HepG2 (cell line): ENCODE measurements around the gene SPHK1. TPM values are rescaled to one million over a fixed set of nuclear protein-coding genes. Genes with fewer than 3 reads are reported as not detected.
A peak's percentile ranks its signal among the peaks of the same experiment; 100 is the strongest.

Experiments
- ATAC-seq: fragments of 200-7000 bp; cut with Tn5 transposase; 3 replicates; pipeline ENCODE4 v1.9.1; 2020; ENCODE audit warnings: mild to moderate bottlenecking, moderate library complexity
- BruUV-seq: library from RNA; stranded (reverse); fragments of 400-500 nt; replicated peaks from 2 replicates; lab custom pipeline; 2021; lab: Mats Ljungman, UMichigan
- CTCF ChIA-PET: fragments of 300-600 bp; formaldehyde crosslinking; extraction: SDS; loops from one replicate; lab custom pipeline; 2021; ENCODE audit warnings: low total read pairs, inconsistent platforms, low intra/inter-chr PET ratio; lab: Yijun Ruan, JAX
- POLR2A ChIA-PET: fragments of 350-600 bp; sonication (Branson Sonifier 250); formaldehyde crosslinking; loops from one replicate; lab custom pipeline; 2020; ENCODE audit warnings: antibody characterized with exemption, inconsistent platforms; lab: Yijun Ruan, JAX
- DNase-seq: peaks from one replicate; pipeline ENCODE4 v3.0.0-alpha.2; 2015; ENCODE audit warnings: low spot score
- FAIRE-seq: peaks from 3 replicates; lab custom pipeline; 2011; peaks lifted over from hg19 to GRCh38; lab: Jason Lieb, UNC
- H2AFZ ChIP-seq: one replicate; pipeline ENCODE4 v1.6.1; 2011; ENCODE audit warnings: low read length, inconsistent platforms
- H3K27ac ChIP-seq: fragments of 300-600 bp; 3 replicates; pipeline ENCODE4 v1.8.0; 2011; ENCODE audit warnings: mixed run types, mild to moderate bottlenecking, mixed read lengths, low read length, inconsistent platforms; ENCODE audit not compliant: insufficient read depth; ENCODE audit errors: extremely low read length
- H3K27me3 ChIP-seq, 2 experiments: fragments of 200-600 bp in 1 of 2; 2 replicates in 1 of 2; 3 replicates in 1 of 2; pipeline versions ENCODE4 v1.6.0 to v1.8.0; 2011; ENCODE audit warnings: low read length in 2 of 2, mild to moderate bottlenecking in 2 of 2, moderate library complexity in 2 of 2, inconsistent platforms in 1 of 2; ENCODE audit not compliant: insufficient read depth in 2 of 2, control insufficient read depth in 1 of 2
- H3K36me3 ChIP-seq, 2 experiments: fragments of 200-600 bp in 1 of 2; replicated peaks in 1 of 2; 2 replicates in 1 of 2; 3 replicates in 1 of 2; pipeline versions ENCODE4 v1.5.1 to v1.8.0; 2011; ENCODE audit warnings: low read length in 2 of 2, inconsistent platforms in 1 of 2; ENCODE audit not compliant: insufficient read depth in 2 of 2, control insufficient read depth in 1 of 2
- H3K4me1 ChIP-seq: 2 replicates; pipeline ENCODE4 v1.5.1; 2012; ENCODE audit warnings: low read length, inconsistent platforms; ENCODE audit not compliant: insufficient read depth
- H3K4me2 ChIP-seq: 2 replicates; pipeline ENCODE4 v1.6.0; 2011; ENCODE audit warnings: low read depth, low read length, inconsistent platforms
- H3K4me3 ChIP-seq, 3 experiments: fragments of 200-600 bp in 1 of 3; sonication (generic), shearing (Covaris generic) in 1 of 3; replicated peaks in 1 of 3; 2 replicates each; pipeline ENCODE4 v1.5.1; 2011 to 2016; ENCODE audit warnings: low read length in 3 of 3, inconsistent platforms in 2 of 3, low read depth in 2 of 3, mild to moderate bottlenecking in 2 of 3, control low read depth in 1 of 3, mixed read lengths in 1 of 3; ENCODE audit not compliant: insufficient read depth in 1 of 3
- H3K79me2 ChIP-seq: one replicate; pipeline ENCODE4 v1.6.1; 2011; ENCODE audit warnings: low read length, inconsistent platforms; ENCODE audit not compliant: insufficient read depth
- H3K9ac ChIP-seq: 2 replicates; pipeline ENCODE4 v1.6.0; 2011; ENCODE audit warnings: mild to moderate bottlenecking, low read depth, low read length, inconsistent platforms; ENCODE audit not compliant: insufficient read depth
- H3K9me3 ChIP-seq: 2 replicates; pipeline ENCODE4 v1.5.1; 2012; ENCODE audit warnings: mild to moderate bottlenecking, low read length
- H4K20me1 ChIP-seq: 2 replicates; pipeline ENCODE4 v1.6.0; 2011; ENCODE audit warnings: inconsistent platforms, mild to moderate bottlenecking, low read length, moderate library complexity; ENCODE audit not compliant: insufficient read depth
- ARNT ChIP-seq: fragments of 450-650 bp; IDR thresholded peaks from 2 replicates; pipeline ENCODE4 v1.6.1; 2017
- CREB1 ChIP-seq, 2 experiments: fragments of 450-650 bp in 1 of 2; IDR thresholded peaks; 2 replicates each; pipeline ENCODE4 v1.6.1; 2016 to 2017; ENCODE audit warnings: control low read depth in 1 of 2, mild to moderate bottlenecking in 1 of 2, missing compliant biosample characterization in 1 of 2, missing genetic modification characterization in 1 of 2
- GATA4 ChIP-seq: sonication (generic); IDR thresholded peaks from 2 replicates; pipeline ENCODE4 v1.6.1; 2016; ENCODE audit warnings: antibody characterized with exemption, low read depth, borderline replicate concordance
- HNF4G ChIP-seq, 2 experiments: sonication (generic) in 1 of 2; formaldehyde crosslinking in 1 of 2; IDR thresholded peaks; 2 replicates each; pipeline versions ENCODE4 v1.4.0 to v1.6.1; 2011 to 2020; ENCODE audit warnings: borderline replicate concordance in 2 of 2, low read depth in 2 of 2, mild to moderate bottlenecking in 2 of 2, low read length in 1 of 2, missing genetic modification reagents in 1 of 2, moderate library complexity in 1 of 2
- KLF13 ChIP-seq: sonication (generic); formaldehyde crosslinking; IDR thresholded peaks from 2 replicates; pipeline ENCODE4 v1.4.0; 2020; ENCODE audit warnings: mild to moderate bottlenecking, missing genetic modification reagents
- SCMH1 ChIP-seq: sonication (generic); formaldehyde crosslinking; IDR thresholded peaks from 2 replicates; pipeline ENCODE4 v1.9.0; 2021; ENCODE audit warnings: missing genetic modification reagents, mild to moderate bottlenecking, borderline replicate concordance
- ZMYM4 ChIP-seq: sonication (generic); formaldehyde crosslinking; IDR thresholded peaks from 2 replicates; pipeline ENCODE4 v1.8.1; 2023; ENCODE audit warnings: mild to moderate bottlenecking, missing genetic modification reagents
- ZNF281 ChIP-seq: sonication (generic); formaldehyde crosslinking; IDR thresholded peaks from 2 replicates; pipeline ENCODE4 v1.4.0; 2020; ENCODE audit warnings: missing genetic modification reagents, borderline replicate concordance
- ZNF282 ChIP-seq: fragments of 450-650 bp; IDR thresholded peaks from 2 replicates; pipeline ENCODE4 v1.6.1; 2018; ENCODE audit not compliant: partially characterized antibody
- ZNF292 ChIP-seq: sonication (generic); formaldehyde crosslinking; IDR thresholded peaks from 2 replicates; pipeline ENCODE4 v1.8.1; 2022; ENCODE audit warnings: mild to moderate bottlenecking, low read depth, missing genetic modification reagents, borderline replicate concordance
- ZNF468 ChIP-seq: sonication (generic); formaldehyde crosslinking; IDR thresholded peaks from 2 replicates; pipeline ENCODE4 v1.8.0; 2022; ENCODE audit warnings: mild to moderate bottlenecking, moderate library complexity, missing genetic modification reagents
- ZNF567 ChIP-seq: sonication (generic); formaldehyde crosslinking; IDR thresholded peaks from 2 replicates; pipeline ENCODE4 v1.8.1; 2023; ENCODE audit warnings: mild to moderate bottlenecking, missing genetic modification reagents, borderline replicate concordance
- ZNF598 ChIP-seq: sonication (generic); formaldehyde crosslinking; IDR thresholded peaks from 2 replicates; pipeline ENCODE4 v1.5.1; 2020; ENCODE audit warnings: mild to moderate bottlenecking, missing genetic modification reagents, borderline replicate concordance
- ZNF605 ChIP-seq: sonication (generic); formaldehyde crosslinking; IDR thresholded peaks from 2 replicates; pipeline ENCODE4 v1.8.0; 2022; ENCODE audit warnings: mild to moderate bottlenecking, missing genetic modification reagents
- ZNF709 ChIP-seq: sonication (generic); formaldehyde crosslinking; IDR thresholded peaks from 2 replicates; pipeline ENCODE4 v1.5.0; 2020; ENCODE audit warnings: mild to moderate bottlenecking, missing genetic modification reagents
- ZNF782 ChIP-seq: sonication (generic); formaldehyde crosslinking; IDR thresholded peaks from 2 replicates; pipeline ENCODE4 v1.4.0; 2020; ENCODE audit warnings: missing genetic modification reagents, mild to moderate bottlenecking, borderline replicate concordance
- ZNF850 ChIP-seq: sonication (generic); formaldehyde crosslinking; conservative IDR thresholded peaks from 2 replicates; pipeline ENCODE4 v1.9.0; 2021; ENCODE audit warnings: mild to moderate bottlenecking, missing genetic modification reagents
- WGBS: methylation state at CpG from one replicate; pipeline ENCODE4 v1.1.6; 2017; ENCODE audit warnings: low lambda C conversion rate; 5-methylcytosine and 5-hydroxymethylcytosine counted together
- in situ Hi-C: cut with HindIII; loops from 2 replicates; pipeline ENCODE4 v1.10.0; 2017; ENCODE audit warnings: low pct_unique_long_range_greater_than_20kb; ENCODE audit not compliant: extremely low pct_ligation_motif_present
- intact Hi-C: fragments of 100-400 bp; cut with micrococcal nuclease; formaldehyde crosslinking; loops from one replicate; pipeline ENCODE4 v1.10.0; 2022; ENCODE audit not compliant: unreplicated experiment
- polyA plus RNA-seq, 8 experiments: library from polyadenylated mRNA; depleted of rRNA in 3 of 8; stranded (reverse) in 7 of 8; unstranded in 1 of 8; fragments of >200 nt; fragmentation: Illumina TruSeq in 4 of 8; extraction: Trizol in 4 of 8; gene quantifications; 2 replicates each; pipeline versions ENCODE4 v1.2.1 to v1.2.3, GENCODE V29; 2011 to 2016; ENCODE audit warnings: low read depth in 4 of 8, missing spikeins in 1 of 8, mixed read lengths in 1 of 8; ENCODE audit not compliant: insufficient read depth in 1 of 8
- total RNA-seq, 5 experiments: library from RNA; depleted of rRNA; stranded (reverse); fragments of >200 nt; fragmentation: Illumina TruSeq; extraction: Trizol; gene quantifications; 2 replicates each; pipeline ENCODE4 v1.2.3, GENCODE V29; 2016; ENCODE audit warnings: low read depth in 1 of 5

Gene SPHK1
- total and polyA plus RNA-seq, 2 of the 13 experiments (the other 11 are each of a cell fraction or from before 2014, with no cell fraction given) = 129 to 160 TPM

DNA sequence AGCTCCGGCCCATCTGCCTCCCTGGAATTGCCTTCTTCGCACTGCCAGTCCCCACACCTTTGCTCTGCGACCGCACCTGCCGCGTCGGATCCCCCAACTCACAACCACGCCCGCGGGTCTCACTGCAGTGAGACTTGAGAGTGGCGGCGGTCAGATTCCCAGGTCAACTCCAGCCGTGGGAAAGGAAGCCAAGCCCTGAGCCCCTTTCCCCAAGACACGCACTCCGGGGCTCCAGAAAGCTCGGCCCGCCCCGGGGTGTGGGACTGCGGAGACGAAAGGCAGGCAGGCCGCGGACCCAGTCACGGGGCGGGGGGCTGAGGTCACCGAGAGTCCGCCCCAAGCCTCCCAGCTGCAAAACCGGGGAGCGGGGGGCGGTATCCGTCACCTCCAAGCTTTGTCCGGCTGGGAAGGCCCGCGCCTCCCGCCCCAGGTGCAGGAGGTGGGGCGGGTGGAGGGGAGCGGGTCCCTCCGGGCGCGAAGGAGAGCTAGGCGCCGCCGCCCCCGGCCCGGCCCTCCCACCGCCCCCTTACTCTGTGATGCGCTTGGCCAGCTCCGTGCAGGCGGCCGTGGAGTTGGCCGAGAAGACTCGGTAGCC, 31.3 kb upstream of the SPHK1 start (continued):
- TF ChIP-seq ZNF292 (no peak), ZNF709 (CRISPR knock-in tag) (0 out of 2 replicates have a peak, but pooled peaks have one; percentile 11), ZNF850 (CRISPR knock-in tag) (no peak), ZNF605 (peak; percentile 93), ZNF567 (CRISPR knock-in tag) (no peak), CREB1 (IDR thresholded peaks at IDR 0.05) (no peak), CREB1 (CRISPR knock-in tag; IDR thresholded peaks at IDR 0.05) (no peak), ZNF468 (0 out of 2 replicates have a peak, but pooled peaks have one; percentile 54), SCMH1 (CRISPR knock-in tag) (no peak)
- TF ChIP-seq, all 625 proteins: peak for 69

- peak within 1 kb of the TSS; percentile 87 to 99 (median 98) for H3K4me3 ChIP-seq
- peak; percentile 90 for DNase-seq
- ATAC-seq = peak; percentile 88
- WGBS = 0% methylated on average over 18 of the region's 75 CpGs
- peak within 1 kb of the TSS; percentile 96 for H3K4me2 ChIP-seq
- BruUV-seq = no TSS peak
- H3K9me3 ChIP-seq = no peaks in the 10 kb centered on the region
- in situ Hi-C loops (loop anchor here (5.0 kb wide), 1 partner anchor 34 kb away; no protein-coding TSS in a partner anchor), intact Hi-C loops (loop anchor here (2.0 kb wide), 1 partner anchor 31 kb away; the partner anchor contains the start of gene SPHK1)
- peak; percentile 49 for FAIRE-seq
- peaks cover 59% of the 10 kb centered on the region for H3K4me1 ChIP-seq
- ChIA-PET CTCF (interaction anchor here (1.8 kb wide), 1 partner anchor 32 kb away, joined by 6 read pairs; no protein-coding TSS in a partner anchor), POLR2A (interaction anchor here (0.8 to 24.7 kb wide), 18 partner anchors 9 to 478 kb away, joined by 3 to 1379 read pairs (median 6); partner anchors contain the start of genes RHBDF2 and SPHK1)
- H3K36me3 ChIP-seq = peaks cover 2 to 4% of the 10 kb centered on the region in 2 experiments; a peak in 3 of 5 replicates
- no peaks in the 10 kb centered on the region; a peak in 1 of 5 replicates for H3K27me3 ChIP-seq
- peak within 1 kb of the TSS; percentile 99 for H3K27ac ChIP-seq
- peak within 1 kb of the TSS; percentile 96 for H3K9ac ChIP-seq
- H3K79me2 ChIP-seq = peaks cover 46% of the 10 kb centered on the region
- H4K20me1 ChIP-seq = no peaks in the 10 kb centered on the region
- peak within 1 kb of the TSS; percentile 94 for H2AFZ ChIP-seq
- TF ChIP-seq ZNF281 (peak; percentile 62; the same call in 1 of the 2 replicates), ZNF282 (no peak), HNF4G (IDR thresholded peaks at IDR 0.05; ENCODE audit: borderline replicate concordance, low read depth, low read length) (peak; percentile 9; the same call in 1 of the 2 replicates), HNF4G (CRISPR knock-in tag; IDR thresholded peaks at IDR 0.05; ENCODE audit: borderline replicate concordance, low read depth) (peak; percentile 77), ZMYM4 (peak; percentile 80; the same call in 1 of the 2 replicates), ARNT (no peak), ZNF782 (CRISPR knock-in tag) (peak; percentile 72), KLF13 (CRISPR knock-in tag) (peak; percentile 93; the same call in 1 of the 2 replicates), GATA4 (peak; percentile 70), ZNF598 (CRISPR knock-in tag) (peak; percentile 98; the same call in 1 of the 2 replicates)
Observed at GRCh38 chr17:76353599-76354316, 30.7 kb upstream of the SPHK1 start, which contains the start of gene PRPSAP1. TSS of gene PRPSAP1 (minus strand) at chr17:76353916. CDS start at chr17:76353703, 213 bp downstream.
